GM18861 (cell line): ENCODE results near the gene NPY1R.

Experiments used
- ATAC-seq: cut with Tn5 transposase; IDR thresholded peaks from one replicate; pipeline ENCODE4 v1.9.1; 2021; ENCODE audit not compliant: unreplicated experiment

Gene NPY1R

GRCh38 chr4:163332526-163333406 is at the start of gene NPY1R:
TSS of gene NPY1R (minus strand) at chr4:163332596. CDS start at chr4:163326554, 6,042 bp downstream.
- peak; percentile 74 for ATAC-seq

- ATAC-seq: no peak
Measured at GRCh38 chr4:163380703-163381102, 48.3 kb upstream of the NPY1R start.

GRCh38 chr4:163378661-163379060 is 46.3 kb upstream of the NPY1R start:
- no peak for ATAC-seq

- ATAC-seq: no peak
Measured at GRCh38 chr4:163372029-163372428, 39.6 kb upstream of the NPY1R start.

GRCh38 chr4:163367651-163368050 is 35.3 kb upstream of the NPY1R start:
- ATAC-seq: no peak

- ATAC-seq: no peak
Measured at GRCh38 chr4:163356104-163356503, 23.7 kb upstream of the NPY1R start.

- no peak for ATAC-seq
Measured at GRCh38 chr4:163353054-163353453, 20.7 kb upstream of the NPY1R start.

- no peak for ATAC-seq
Measured at GRCh38 chr4:163350672-163351071, 18.3 kb upstream of the NPY1R start.

- no peak for ATAC-seq
Measured at GRCh38 chr4:163344147-163345125, 12.0 kb upstream of the NPY1R start.

GRCh38 chr4:163343604-163344146 is 11.3 kb upstream of the NPY1R start, which contains the start of gene NPY5R:
TSS of gene NPY5R (plus strand) at chr4:163343892. CDS start at chr4:163350274, 6,382 bp downstream.
- ATAC-seq: no peak

GRCh38 chr4:163335384-163335783 is 3.0 kb upstream of the NPY1R start:
- ATAC-seq: no peak

- ATAC-seq: no peak
Measured at GRCh38 chr4:163331629-163332376, 593 bp downstream of the NPY1R start.

- ATAC-seq: no peak
Measured at GRCh38 chr4:163330916-163331628, 1.3 kb downstream of the NPY1R start.

GRCh38 chr4:163317110-163317509 is 15.3 kb downstream of the NPY1R start:
- no peak for ATAC-seq

- ATAC-seq: no peak
Measured at GRCh38 chr4:163309466-163309865, 22.9 kb downstream of the NPY1R start.

- no peak for ATAC-seq
Measured at GRCh38 chr4:163303069-163303468, 29.3 kb downstream of the NPY1R start.

- ATAC-seq: no peak
Measured at GRCh38 chr4:163300445-163300844, 32.0 kb downstream of the NPY1R start.

- ATAC-seq: no peak
Measured at GRCh38 chr4:163295138-163295537, 37.3 kb downstream of the NPY1R start.

GRCh38 chr4:163284304-163284703 is 48.1 kb downstream of the NPY1R start:
- ATAC-seq: no peak
